DOHH2 (cell line): Measurements from ENCODE around the gene TNN.

ENCODE experiments used
- H3F3A ChIP-seq: fragments of 200-600 bp; sonication (generic), shearing (Covaris generic); 2 replicates; pipeline ENCODE4 v1.6.0; 2016; ENCODE audit warnings: antibody characterized with exemption, mild to moderate bottlenecking; ENCODE audit not compliant: control insufficient read depth, insufficient read depth
- H3K27ac ChIP-seq: fragments of 200-600 bp; sonication (generic); 2 replicates; pipeline ENCODE4 v1.5.1; 2014; ENCODE audit warnings: low read depth, mild to moderate bottlenecking, low read length, moderate library complexity
- H3K27me3 ChIP-seq: fragments of 200-600 bp; sonication (generic); 2 replicates; pipeline ENCODE4 v1.6.1; 2014; ENCODE audit warnings: mild to moderate bottlenecking, low read length, mixed read lengths; ENCODE audit not compliant: control insufficient read depth
- H3K36me3 ChIP-seq: fragments of 200-600 bp; sonication (generic); 2 replicates; pipeline ENCODE4 v1.6.1; 2014; ENCODE audit warnings: mild to moderate bottlenecking, low read length, moderate library complexity, mixed read lengths; ENCODE audit not compliant: control insufficient read depth
- H3K4me1 ChIP-seq: fragments of 200-600 bp; sonication (generic); 2 replicates; pipeline ENCODE4 v1.6.1; 2014; ENCODE audit warnings: mild to moderate bottlenecking, low read length, mixed read lengths; ENCODE audit not compliant: control insufficient read depth
- H3K4me2 ChIP-seq: fragments of 200-600 bp; sonication (generic); 2 replicates; pipeline ENCODE4 v1.6.0; 2014; ENCODE audit warnings: mild to moderate bottlenecking, low read length, moderate library complexity
- H3K4me3 ChIP-seq: fragments of 200-600 bp; sonication (generic); 2 replicates; pipeline ENCODE4 v1.5.1; 2014; ENCODE audit warnings: mild to moderate bottlenecking, low read length, mixed read lengths
- H3K79me2 ChIP-seq: fragments of 200-600 bp; sonication (generic); 2 replicates; pipeline ENCODE4 v1.6.1; 2014; ENCODE audit warnings: mild to moderate bottlenecking, low read length, mixed read lengths; ENCODE audit not compliant: control insufficient read depth
- H3K9me2 ChIP-seq: fragments of 200-600 bp; sonication (generic); replicated peaks from 2 replicates; pipeline ENCODE4 v1.6.1; 2014; ENCODE audit warnings: mild to moderate bottlenecking, low read length, mixed read lengths; ENCODE audit not compliant: control insufficient read depth
- H3K9me3 ChIP-seq: fragments of 200-600 bp; sonication (generic); 2 replicates; pipeline ENCODE4 v1.6.1; 2014; ENCODE audit warnings: antibody characterized with exemption, low read length, mixed read lengths; ENCODE audit not compliant: control insufficient read depth, insufficient read depth
- H4K20me1 ChIP-seq: fragments of 200-600 bp; sonication (generic); 2 replicates; pipeline ENCODE4 v1.6.0; 2014; ENCODE audit warnings: low read depth, mild to moderate bottlenecking, antibody characterized with exemption, low read length, moderate library complexity; ENCODE audit not compliant: control insufficient read depth, insufficient read depth
- CTCF ChIP-seq: fragments of 200-600 bp; sonication (generic); IDR thresholded peaks from one replicate; pipeline ENCODE4 v1.5.1; 2014; ENCODE audit warnings: antibody characterized with exemption, mild to moderate bottlenecking, low read depth, low read length; ENCODE audit not compliant: poor library complexity, severe bottlenecking
- EZH2phosphoT487 ChIP-seq: fragments of 200-600 bp; sonication (generic); IDR thresholded peaks from 2 replicates; pipeline ENCODE4 v1.6.1; 2017; ENCODE audit warnings: borderline replicate concordance, mild to moderate bottlenecking, antibody characterized with exemption, low read length, moderate library complexity, mixed read lengths

The TNN gene

GRCh38 chr1:175045097-175045496, 22.5 kb upstream of the TNN start:
- no peak overlapping the region for H3K27ac ChIP-seq
- TF ChIP-seq CTCF, result no peak
- TF ChIP-seq EZH2phosphoT487, result no peak
- H3K4me1 ChIP-seq, result no peaks in the 10 kb centered on the region
- no peaks in the 10 kb centered on the region for H3K36me3 ChIP-seq
- H3K9me3 ChIP-seq, result no peaks in the 10 kb centered on the region
- H3K27me3 ChIP-seq, result peaks cover 14% of the 10 kb centered on the region
- H3K9me2 ChIP-seq, result no peaks in the 10 kb centered on the region
- H3F3A ChIP-seq, result no peaks in the 10 kb centered on the region
- H3K79me2 ChIP-seq, result no peaks in the 10 kb centered on the region
- H3K4me2 ChIP-seq, result no peak overlapping the region
- H4K20me1 ChIP-seq, result no peaks in the 10 kb centered on the region
- no peak overlapping the region for H3K4me3 ChIP-seq

GRCh38 chr1:175045519-175045918, 22.1 kb upstream of the TNN start:
- Histone ChIP-seq H3K79me2 (no peaks in the 10 kb centered on the region), H4K20me1 (no peaks in the 10 kb centered on the region), H3K4me3 (no peak overlapping the region), H3K9me2 (no peaks in the 10 kb centered on the region), H3K27ac (no peak overlapping the region), H3K4me1 (no peaks in the 10 kb centered on the region), H3K36me3 (no peaks in the 10 kb centered on the region), H3K27me3 (peaks cover 15% of the 10 kb centered on the region), H3F3A (no peaks in the 10 kb centered on the region), H3K9me3 (no peaks in the 10 kb centered on the region), H3K4me2 (no peak overlapping the region)
- TF ChIP-seq CTCF (no peak), EZH2phosphoT487 (no peak)

GRCh38 chr1:175050992-175051391, 16.6 kb upstream of the TNN start:
- Histone ChIP-seq H3K27ac (no peak overlapping the region), H3F3A (no peaks in the 10 kb centered on the region), H3K4me2 (no peak overlapping the region), H3K79me2 (no peaks in the 10 kb centered on the region), H4K20me1 (no peaks in the 10 kb centered on the region), H3K27me3 (peaks cover 25% of the 10 kb centered on the region), H3K9me3 (0 out of 2 replicates have a peak, but pooled peaks cover 4% of the 10 kb centered on the region), H3K4me3 (no peak overlapping the region), H3K36me3 (no peaks in the 10 kb centered on the region), H3K9me2 (no peaks in the 10 kb centered on the region; the same call in 1 of the 2 replicates), H3K4me1 (no peaks in the 10 kb centered on the region)
- TF ChIP-seq EZH2phosphoT487, result no peak
- TF ChIP-seq CTCF, result no peak
